Suprapubic skin (tissue), 4 donors: ENCODE measurements around the gene AGA. TPM values are rescaled to one million over a fixed set of nuclear protein-coding genes. Genes with fewer than 3 reads are reported as not detected.

ENCODE experiments used
- DNase-seq, 2 donors: peaks; one replicate each; pipeline ENCODE4 v3.0.0-alpha.2; 2019; ENCODE audit warnings: low spot score in 2 of 2
- H3K27ac ChIP-seq: fragments of 200-600 bp; sonication (generic); one replicate; pipeline ENCODE4 v1.5.1; 2019
- H3K27me3 ChIP-seq: fragments of 200-600 bp; sonication (generic); one replicate; pipeline ENCODE4 v1.5.1; 2019
- H3K36me3 ChIP-seq: fragments of 200-600 bp; sonication (generic); one replicate; pipeline ENCODE4 v1.5.1; 2019
- H3K4me1 ChIP-seq: fragments of 200-600 bp; sonication (generic); one replicate; pipeline ENCODE4 v1.5.1; 2019
- H3K4me3 ChIP-seq: fragments of 200-600 bp; sonication (generic); one replicate; pipeline ENCODE4 v1.5.1; 2019; ENCODE audit warnings: mild to moderate bottlenecking
- H3K9me3 ChIP-seq: fragments of 200-600 bp; sonication (generic); one replicate; pipeline ENCODE4 v1.5.1; 2019
- CTCF ChIP-seq, 2 donors: fragments of 200-600 bp in 1 of 2; fragments of 450-650 bp in 1 of 2; sonication (generic) in 1 of 2; IDR thresholded peaks; one replicate each; pipeline ENCODE4 v1.5.1; 2016 to 2019; ENCODE audit warnings: antibody characterized with exemption in 2 of 2, mild to moderate bottlenecking in 1 of 2, moderate library complexity in 1 of 2
- EP300 ChIP-seq: sonication (generic); formaldehyde crosslinking; IDR thresholded peaks from one replicate; pipeline ENCODE4 v1.6.1; 2017; ENCODE audit warnings: antibody characterized with exemption
- POLR2A ChIP-seq, 2 donors: fragments of 450-650 bp; IDR thresholded peaks; one replicate each; pipeline ENCODE4 v1.6.1; 2017; ENCODE audit warnings: antibody characterized with exemption in 2 of 2, mild to moderate bottlenecking in 2 of 2, moderate library complexity in 2 of 2
- POLR2AphosphoS5 ChIP-seq, 3 donors: sonication (generic); formaldehyde crosslinking; IDR thresholded peaks; one replicate each; pipeline ENCODE4 v1.6.1; 2017; ENCODE audit warnings: antibody characterized with exemption in 3 of 3
- WGBS: methylation state at CpG from one replicate; pipeline ENCODE4 v1.1.5; 2018; 5-methylcytosine and 5-hydroxymethylcytosine counted together
- total RNA-seq, 4 donors: library from RNA; depleted of rRNA; stranded (reverse); fragments of >200 nt; gene quantifications; one replicate each; pipeline ENCODE4 v1.1.0, GENCODE V29; 2016

AGA gene
- total RNA-seq, 4 donors from 2014 or later, result 24.2 to 32.7 (median 27.4) TPM

DNA sequence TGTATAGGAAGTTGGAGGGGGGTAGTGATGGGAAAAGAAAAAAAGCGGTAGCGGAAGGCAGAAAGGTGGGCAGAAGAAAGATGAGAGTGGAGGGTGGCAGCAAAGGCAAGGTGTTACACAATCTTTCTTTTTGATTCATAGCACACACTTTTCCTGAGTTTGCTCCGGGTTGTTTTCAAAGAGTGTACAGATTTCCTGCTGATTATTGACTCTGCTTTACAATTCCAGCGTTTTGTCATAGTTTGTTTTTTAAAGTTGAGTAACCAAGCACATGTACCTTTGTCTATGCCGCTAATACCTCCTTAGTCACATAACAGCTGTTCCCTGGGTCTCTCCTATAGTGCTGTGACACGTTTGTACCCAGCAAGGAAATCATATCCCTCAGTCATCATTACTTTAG, 50.3 kb downstream of the AGA start:
- H3K4me3 ChIP-seq, result no peak overlapping the region
- DNase-seq, result no peak
- no peaks in the 10 kb centered on the region for H3K27me3 ChIP-seq
- no peak overlapping the region for H3K27ac ChIP-seq
- no peaks in the 10 kb centered on the region for H3K9me3 ChIP-seq
- 71% methylated on average over 6 of the region's 6 CpGs for WGBS
- TF ChIP-seq EP300 (no peak), CTCF (IDR thresholded peaks at IDR 0.05) (no peak), POLR2AphosphoS5 (IDR thresholded peaks at IDR 0.05) (no peak), POLR2A (IDR thresholded peaks at IDR 0.05) (no peak)
- peaks cover 3% of the 10 kb centered on the region for H3K4me1 ChIP-seq
- no peaks in the 10 kb centered on the region for H3K36me3 ChIP-seq

GRCh38 chr4:177391287-177391686, 51.0 kb downstream of the AGA start:
- DNase-seq, result no peak
- no peaks in the 10 kb centered on the region for H3K36me3 ChIP-seq
- no peak overlapping the region for H3K27ac ChIP-seq
- TF ChIP-seq POLR2AphosphoS5 (IDR thresholded peaks at IDR 0.05) (no peak), CTCF (IDR thresholded peaks at IDR 0.05) (no peak), POLR2A (IDR thresholded peaks at IDR 0.05) (no peak), EP300 (no peak)
- 57% methylated on average over 3 of the region's 3 CpGs for WGBS
- H3K9me3 ChIP-seq, result no peaks in the 10 kb centered on the region
- H3K27me3 ChIP-seq, result no peaks in the 10 kb centered on the region
- peaks cover 3% of the 10 kb centered on the region for H3K4me1 ChIP-seq
- no peak overlapping the region for H3K4me3 ChIP-seq

DNA sequence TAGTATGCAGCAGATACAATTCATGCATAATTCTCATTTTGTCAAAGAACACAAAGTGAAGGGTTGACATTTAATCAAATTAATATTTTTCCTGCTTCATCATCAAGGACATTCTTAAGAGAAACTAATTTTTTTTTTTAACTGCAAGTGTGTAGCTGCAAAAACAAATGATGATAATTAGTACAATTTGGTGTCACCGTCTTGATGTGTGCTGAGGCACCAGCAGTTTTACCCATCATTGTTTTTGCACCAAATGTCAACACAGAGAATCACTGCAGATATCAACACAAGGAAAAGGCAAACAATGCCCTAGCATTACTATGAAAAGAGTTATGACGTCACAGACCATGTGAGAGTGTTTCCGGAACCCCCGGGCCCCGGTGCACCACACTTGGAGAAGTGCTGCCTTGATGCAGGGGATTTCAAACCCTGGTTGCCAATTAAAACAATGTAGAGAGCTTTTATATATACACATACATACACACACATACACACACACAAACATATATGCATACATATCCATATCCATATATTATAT, 55.9 kb downstream of the AGA start:
- WGBS, result 38% methylated on average over 5 of the region's 5 CpGs
- no peak overlapping the region for H3K4me3 ChIP-seq
- no peaks in the 10 kb centered on the region for H3K27me3 ChIP-seq
- H3K4me1 ChIP-seq, result peaks cover 3% of the 10 kb centered on the region
- no peaks in the 10 kb centered on the region for H3K36me3 ChIP-seq
- TF ChIP-seq POLR2A (IDR thresholded peaks at IDR 0.05) (no peak), CTCF (IDR thresholded peaks at IDR 0.05) (no peak), POLR2AphosphoS5 (IDR thresholded peaks at IDR 0.05) (no peak), EP300 (no peak)
- H3K9me3 ChIP-seq, result no peaks in the 10 kb centered on the region
- H3K27ac ChIP-seq, result no peak overlapping the region
- DNase-seq, result no peak

GRCh38 chr4:177385576-177386277, 56.5 kb downstream of the AGA start:
- Histone ChIP-seq H3K9me3 (no peaks in the 10 kb centered on the region), H3K36me3 (no peaks in the 10 kb centered on the region), H3K27me3 (no peaks in the 10 kb centered on the region), H3K27ac (no peak overlapping the region), H3K4me1 (peaks cover 3% of the 10 kb centered on the region), H3K4me3 (no peak overlapping the region)
- TF ChIP-seq CTCF (IDR thresholded peaks at IDR 0.05) (no peak), POLR2AphosphoS5 (IDR thresholded peaks at IDR 0.05) (no peak), EP300 (no peak), POLR2A (IDR thresholded peaks at IDR 0.05) (no peak)
- no peak for DNase-seq
- WGBS, result 28% methylated on average over 2 of the region's 2 CpGs

GRCh38 chr4:177384856-177385397, 57.3 kb downstream of the AGA start:
- peaks cover 1% of the 10 kb centered on the region for H3K4me1 ChIP-seq
- 85% methylated on average over 4 of the region's 4 CpGs for WGBS
- TF ChIP-seq EP300 (no peak), POLR2A (IDR thresholded peaks at IDR 0.05) (no peak), CTCF (IDR thresholded peaks at IDR 0.05) (no peak), POLR2AphosphoS5 (IDR thresholded peaks at IDR 0.05) (no peak)
- no peaks in the 10 kb centered on the region for H3K36me3 ChIP-seq
- no peaks in the 10 kb centered on the region for H3K27me3 ChIP-seq
- no peak overlapping the region for H3K4me3 ChIP-seq
- no peak for DNase-seq
- H3K27ac ChIP-seq, result no peak overlapping the region
- H3K9me3 ChIP-seq, result no peaks in the 10 kb centered on the region
